ACC112 (cell line): ENCODE results near the gene ZNF77.
"Not testable (repeated sequence)": the region's sequence is repeated elsewhere in the genome, so short reads cannot be mapped to it uniquely, and the experiment has no call there.

Experiments used
- H2AFZ ChIP-seq: fragments of 200-600 bp; sonication (generic); one replicate; pipeline ENCODE4 v1.6.0; 2017; ENCODE audit warnings: antibody characterized with exemption, low read length; ENCODE audit not compliant: unreplicated experiment
- H3K27ac ChIP-seq: fragments of 200-600 bp; sonication (generic); 2 replicates; pipeline ENCODE4 v1.5.1; 2014; ENCODE audit warnings: low read depth, mild to moderate bottlenecking, antibody characterized with exemption, low read length, moderate library complexity
- H3K27me3 ChIP-seq: fragments of 200-600 bp; sonication (generic); 2 replicates; pipeline ENCODE4 v1.6.1; 2014; ENCODE audit warnings: mild to moderate bottlenecking, antibody characterized with exemption, low read length, moderate library complexity, mixed read lengths; ENCODE audit not compliant: insufficient read depth
- H3K36me3 ChIP-seq: fragments of 200-600 bp; sonication (generic); 2 replicates; pipeline ENCODE4 v1.6.1; 2016; ENCODE audit warnings: mild to moderate bottlenecking, antibody characterized with exemption, low read length, moderate library complexity, mixed read lengths; ENCODE audit not compliant: insufficient read depth
- H3K4me1 ChIP-seq: fragments of 200-600 bp; sonication (generic); one replicate; pipeline ENCODE4 v1.6.1; 2016; ENCODE audit warnings: low read length, mixed read lengths; ENCODE audit not compliant: insufficient read depth, unreplicated experiment, control insufficient read depth
- H3K4me3 ChIP-seq: fragments of 200-600 bp; sonication (generic); 2 replicates; pipeline ENCODE4 v1.5.1; 2014; ENCODE audit warnings: mild to moderate bottlenecking, low read depth, low read length
- H3K79me2 ChIP-seq: fragments of 200-600 bp; sonication (generic); one replicate; pipeline ENCODE4 v1.6.0; 2016; ENCODE audit warnings: low read length; ENCODE audit not compliant: control insufficient read depth, unreplicated experiment, insufficient read depth

The ZNF77 gene

DNA sequence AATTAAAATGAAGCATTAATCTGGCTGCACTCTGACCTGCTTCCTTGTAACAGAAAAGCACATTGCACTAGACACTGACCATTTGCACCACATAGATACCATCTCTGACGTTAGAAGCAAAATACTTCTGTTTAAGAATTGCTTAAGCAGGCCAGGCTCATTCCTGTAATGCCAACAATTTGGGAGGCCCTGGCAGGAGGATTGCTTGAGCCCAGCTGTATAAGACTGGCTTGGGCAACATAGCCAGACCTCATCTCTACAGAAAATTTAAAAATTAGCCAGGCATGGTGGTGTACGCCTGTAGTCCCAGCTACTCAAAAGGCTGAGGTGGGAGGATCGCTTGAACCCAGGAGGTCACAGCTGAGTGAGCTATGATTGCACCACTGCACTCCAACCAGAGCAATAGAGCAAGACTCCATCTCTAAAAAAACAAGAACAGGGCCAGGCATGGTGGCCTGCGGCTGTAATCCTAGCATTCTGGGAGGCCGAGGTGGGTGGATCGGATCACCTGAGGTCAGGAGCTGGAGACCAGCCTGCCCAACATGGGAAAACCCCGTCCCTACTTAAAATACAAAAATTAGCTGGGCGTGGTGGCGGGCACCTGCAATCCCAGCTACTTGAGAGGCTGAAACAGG is 25.5 kb upstream of the ZNF77 start:
- Histone ChIP-seq H3K4me1 (no peaks in the 10 kb centered on the region), H3K27ac (no peak overlapping the region), H3K79me2 (no peaks in the 10 kb centered on the region), H3K4me3 (no peak overlapping the region), H3K36me3 (no peaks in the 10 kb centered on the region), H2AFZ (no peak overlapping the region), H3K27me3 (no peaks in the 10 kb centered on the region)

- Histone ChIP-seq H3K27me3 (no peaks in the 10 kb centered on the region), H3K79me2 (no peaks in the 10 kb centered on the region), H3K27ac (no peak overlapping the region), H3K4me3 (no peak overlapping the region), H2AFZ (no peak overlapping the region), H3K36me3 (no peaks in the 10 kb centered on the region), H3K4me1 (no peaks in the 10 kb centered on the region)
Measured at GRCh38 chr19:2969104-2969504, 24.3 kb upstream of the ZNF77 start.

- Histone ChIP-seq H3K79me2 (no peaks in the 10 kb centered on the region), H3K4me3 (no peak overlapping the region), H3K27ac (no peak overlapping the region), H3K4me1 (no peaks in the 10 kb centered on the region), H2AFZ (no peak overlapping the region), H3K36me3 (no peaks in the 10 kb centered on the region), H3K27me3 (no peaks in the 10 kb centered on the region)
Measured at GRCh38 chr19:2967972-2968371, 23.2 kb upstream of the ZNF77 start.

GRCh38 chr19:2964874-2965273 is 20.1 kb upstream of the ZNF77 start:
- Histone ChIP-seq H3K27ac (no peak overlapping the region), H3K36me3 (no peaks in the 10 kb centered on the region), H3K79me2 (no peaks in the 10 kb centered on the region), H3K27me3 (no peaks in the 10 kb centered on the region), H2AFZ (no peak overlapping the region), H3K4me3 (no peak overlapping the region), H3K4me1 (no peaks in the 10 kb centered on the region)

GRCh38 chr19:2963631-2964030 is 18.9 kb upstream of the ZNF77 start:
- H3K27me3 ChIP-seq, H3K27ac ChIP-seq, H3K79me2 ChIP-seq, H3K36me3 ChIP-seq, H2AFZ ChIP-seq, H3K4me1 ChIP-seq, H3K4me3 ChIP-seq: not testable (repeated sequence)

- Histone ChIP-seq H3K4me1 (no peaks in the 10 kb centered on the region), H3K27me3 (no peaks in the 10 kb centered on the region), H3K79me2 (no peaks in the 10 kb centered on the region), H2AFZ (no peak overlapping the region), H3K4me3 (no peak overlapping the region), H3K27ac (no peak overlapping the region), H3K36me3 (no peaks in the 10 kb centered on the region)
Measured at GRCh38 chr19:2963122-2963521, 18.4 kb upstream of the ZNF77 start.

GRCh38 chr19:2962018-2962670 is 17.4 kb upstream of the ZNF77 start:
- no peaks in the 10 kb centered on the region for H3K27me3 ChIP-seq
- H2AFZ ChIP-seq, result no peak overlapping the region
- no peaks in the 10 kb centered on the region for H3K4me1 ChIP-seq
- H3K27ac ChIP-seq, result no peak overlapping the region
- no peaks in the 10 kb centered on the region for H3K79me2 ChIP-seq
- no peak overlapping the region for H3K4me3 ChIP-seq
- H3K36me3 ChIP-seq, result no peaks in the 10 kb centered on the region

DNA sequence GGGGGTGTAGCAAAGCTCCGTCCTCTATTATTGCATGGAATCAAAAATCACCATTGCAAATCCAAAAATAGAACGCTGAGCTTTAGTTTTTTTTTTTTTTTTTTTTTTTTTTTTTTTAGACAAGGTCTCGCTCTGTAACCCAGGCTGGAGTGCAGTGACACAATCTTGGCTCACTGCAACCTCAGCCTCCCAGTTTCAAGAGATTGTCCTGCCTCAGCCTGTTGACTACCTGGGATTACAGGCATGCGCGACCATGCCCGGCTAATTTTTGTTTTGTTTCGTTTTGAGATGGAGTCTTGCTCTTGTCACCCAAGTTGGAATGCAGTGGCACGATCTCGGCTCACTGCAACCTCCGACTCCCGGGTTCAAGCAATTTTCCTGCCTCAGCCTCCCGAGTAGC is 15.3 kb upstream of the ZNF77 start:
- Histone ChIP-seq H3K27me3 (no peaks in the 10 kb centered on the region), H3K36me3 (no peaks in the 10 kb centered on the region), H3K4me3 (no peak overlapping the region), H3K4me1 (no peaks in the 10 kb centered on the region), H3K79me2 (no peaks in the 10 kb centered on the region), H2AFZ (no peak overlapping the region), H3K27ac (no peak overlapping the region)

GRCh38 chr19:2957160-2957559 is 12.4 kb upstream of the ZNF77 start:
- Histone ChIP-seq H3K4me3 (no peak overlapping the region), H3K27me3 (no peaks in the 10 kb centered on the region), H3K36me3 (no peaks in the 10 kb centered on the region), H3K27ac (no peak overlapping the region), H3K79me2 (no peaks in the 10 kb centered on the region), H2AFZ (no peak overlapping the region), H3K4me1 (no peaks in the 10 kb centered on the region)

GRCh38 chr19:2952953-2953481 is 8.2 kb upstream of the ZNF77 start:
- Histone ChIP-seq H3K4me1 (peaks cover 4% of the 10 kb centered on the region), H3K79me2 (peaks cover 15% of the 10 kb centered on the region), H3K36me3 (no peaks in the 10 kb centered on the region), H3K27me3 (no peaks in the 10 kb centered on the region), H3K27ac (no peak overlapping the region), H3K4me3 (peak overlapping the region; percentile 20), H2AFZ (no peak overlapping the region)
